NOMO-1 treated with DMSO at 0.1 percent for 48 hours (cell line): ENCODE measurements around the gene CHADL.
A peak's percentile ranks its signal among the peaks of the same experiment; 100 is the strongest.

Experiments used
- DNase-seq: peaks from one replicate; lab custom pipeline; 2025; ENCODE audit not compliant: unreplicated experiment; lab: John Stamatoyannopoulos, UW

Gene CHADL

DNA sequence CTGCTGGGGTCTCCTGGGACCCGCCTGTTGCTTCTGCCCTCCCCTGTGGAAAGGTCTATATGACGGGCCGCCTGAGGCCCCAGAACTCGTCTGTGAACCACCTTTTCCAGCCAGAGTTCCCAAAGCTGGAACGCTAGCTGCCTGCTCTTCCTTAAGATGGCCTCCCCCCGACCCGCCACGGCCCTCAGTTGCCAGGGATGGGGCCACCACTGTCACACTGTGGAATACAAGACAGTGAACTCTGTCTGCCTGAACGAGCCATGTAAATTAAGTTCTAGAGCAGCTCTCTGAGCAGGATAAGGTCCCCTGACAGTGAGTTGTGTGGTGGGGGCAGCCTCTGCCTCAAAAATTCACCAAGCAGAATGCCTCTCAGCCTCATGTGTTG, 10.3 kb downstream of the CHADL start:
- no peak for DNase-seq

DNA sequence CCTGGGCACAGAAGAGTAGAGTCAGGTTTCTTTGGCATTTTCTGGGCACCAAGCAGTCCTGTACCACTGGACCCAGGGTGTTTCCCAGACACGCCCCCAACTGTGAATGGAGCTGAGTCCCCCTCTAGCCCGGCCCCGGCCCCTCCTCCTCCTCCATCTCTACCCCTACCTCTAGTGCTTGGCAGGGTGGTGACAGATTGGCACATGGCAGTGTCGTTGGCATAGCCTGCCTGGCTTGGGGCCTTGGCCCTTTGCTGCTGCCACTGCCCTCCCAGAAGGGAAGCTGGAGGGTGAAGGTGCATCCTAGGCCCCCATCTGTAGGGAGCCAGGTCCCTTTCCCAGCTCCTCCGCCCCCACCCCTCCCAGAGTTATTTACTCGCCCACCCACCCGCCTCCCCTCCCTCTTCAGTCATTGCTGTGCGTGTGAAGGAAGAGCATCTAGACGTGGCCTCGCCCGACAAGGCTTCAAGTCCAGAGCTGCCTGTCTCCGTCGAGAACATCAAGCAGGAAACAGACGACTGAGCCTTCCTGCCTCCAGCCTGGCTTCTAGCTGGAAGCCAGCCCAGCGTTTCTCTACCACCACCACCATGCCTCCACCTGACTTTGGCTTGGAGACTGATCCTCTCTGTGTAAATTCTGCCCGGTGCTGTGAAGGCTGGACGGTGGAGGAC, 10.9 kb downstream of the CHADL start:
- DNase-seq: no peak

DNA sequence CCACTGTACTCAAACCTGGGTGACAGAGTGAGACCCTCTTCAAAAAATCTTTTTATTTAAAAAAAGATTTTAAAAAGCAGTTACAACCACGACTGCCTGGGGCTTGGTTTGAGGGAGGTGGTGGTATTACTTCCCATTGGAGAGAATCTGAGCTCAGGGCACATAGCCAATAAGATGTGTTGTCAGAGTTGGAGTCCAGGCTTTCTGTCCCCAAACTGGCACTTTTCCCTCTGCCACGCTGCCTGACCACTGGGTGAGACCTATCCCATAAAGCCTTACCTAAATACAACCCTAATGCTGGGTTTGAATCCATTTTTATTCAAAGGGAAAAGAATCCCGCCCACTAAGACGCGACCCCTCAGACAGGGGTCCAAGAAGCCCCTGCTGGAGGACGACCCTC, 11.5 kb downstream of the CHADL start:
- no peak for DNase-seq

DNA sequence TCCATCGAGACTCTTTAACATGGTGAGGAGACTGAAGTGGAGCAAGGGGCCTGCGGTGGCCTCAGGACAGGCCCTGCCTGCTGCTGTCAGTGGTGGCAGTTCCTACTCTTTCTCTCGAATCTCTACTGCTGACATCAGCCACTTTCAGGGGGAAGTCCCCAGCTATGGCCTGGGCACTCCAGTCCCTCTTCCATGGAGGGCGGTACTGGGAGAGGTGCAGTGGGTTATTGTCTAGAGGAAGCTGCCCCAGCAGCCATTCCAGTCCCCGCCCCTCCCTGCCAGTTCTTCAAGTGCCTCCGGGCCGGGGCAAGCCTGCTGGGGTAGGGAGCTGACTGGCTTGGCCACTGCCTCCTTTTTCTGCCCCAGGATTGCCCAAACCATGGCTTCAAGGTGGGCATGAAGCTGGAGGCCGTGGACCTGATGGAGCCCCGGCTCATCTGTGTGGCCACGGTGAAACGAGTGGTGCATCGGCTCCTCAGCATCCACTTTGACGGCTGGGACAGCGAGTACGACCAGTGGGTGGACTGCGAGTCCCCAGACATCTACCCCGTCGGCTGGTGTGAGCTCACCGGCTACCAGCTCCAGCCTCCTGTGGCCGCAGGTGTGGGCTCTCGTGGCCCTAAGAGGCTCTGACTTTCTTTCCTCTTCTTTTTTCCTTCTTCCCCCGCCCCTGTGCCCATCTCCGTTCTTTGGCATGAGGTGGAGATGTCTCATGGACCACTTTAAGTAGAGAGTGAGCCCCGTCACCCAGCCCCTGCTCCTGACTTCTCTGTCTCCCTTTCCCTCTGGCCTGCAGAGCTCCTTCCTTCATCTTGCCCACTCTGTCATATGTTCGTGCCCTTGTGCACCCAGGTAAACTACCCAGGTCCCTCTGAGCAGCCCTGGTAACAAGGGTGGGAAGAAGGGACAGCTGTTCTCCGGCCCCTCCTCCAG, 13.7 kb downstream of the CHADL start:
- DNase-seq: no peak

DNA sequence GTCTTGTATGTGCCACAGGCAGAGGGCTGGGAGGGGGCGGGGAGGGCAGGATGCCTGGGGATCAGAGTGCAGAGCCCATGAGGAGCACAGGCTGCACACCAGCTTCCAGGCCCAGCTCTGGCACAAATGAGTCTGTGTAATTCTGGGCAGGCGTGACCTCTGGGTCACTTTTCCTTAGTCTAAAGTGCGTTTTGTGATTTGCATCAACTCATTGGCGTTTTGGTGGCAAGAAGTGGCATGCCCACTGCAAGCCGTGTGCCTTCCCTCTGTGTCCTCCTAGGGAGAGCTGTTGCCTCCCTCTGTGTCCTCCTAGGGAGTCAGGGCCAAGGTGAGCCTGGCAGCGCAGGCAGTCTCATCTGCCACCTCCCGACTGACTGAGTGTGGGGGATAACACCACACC, 17.2 kb downstream of the CHADL start:
- no peak for DNase-seq

DNA sequence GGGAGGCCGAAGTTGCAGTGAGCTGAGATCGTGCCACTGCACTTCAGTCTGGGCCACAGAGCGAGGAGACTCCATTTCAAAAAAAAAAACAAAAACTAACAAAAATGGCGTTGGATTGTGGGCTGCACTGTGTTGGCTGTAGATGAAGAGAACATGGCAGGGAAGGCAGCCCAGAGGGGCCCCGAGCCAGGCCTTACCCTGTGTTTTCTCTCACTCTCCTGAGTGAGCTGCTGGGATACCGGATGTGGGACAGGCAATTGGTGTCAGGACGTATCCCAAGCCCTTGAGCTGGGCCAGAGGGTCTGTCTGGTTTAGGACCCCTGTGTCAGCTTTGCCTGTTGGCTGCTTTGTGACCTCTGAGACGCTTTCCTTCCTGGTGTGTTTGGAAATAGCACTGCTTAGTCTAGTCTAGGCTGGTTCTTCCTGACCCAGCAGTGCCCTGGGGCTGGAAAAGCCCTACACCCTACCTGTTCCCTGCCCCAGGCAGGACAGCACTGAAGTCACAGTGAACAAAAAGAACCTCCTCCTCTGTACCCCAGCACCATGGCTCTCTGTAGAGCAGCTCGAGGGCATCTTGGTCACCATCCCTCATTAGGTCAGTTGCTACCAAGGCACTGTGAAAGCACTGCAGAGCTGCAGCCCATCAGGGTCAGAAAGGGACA, 17.8 kb downstream of the CHADL start:
- DNase-seq: no peak

DNA sequence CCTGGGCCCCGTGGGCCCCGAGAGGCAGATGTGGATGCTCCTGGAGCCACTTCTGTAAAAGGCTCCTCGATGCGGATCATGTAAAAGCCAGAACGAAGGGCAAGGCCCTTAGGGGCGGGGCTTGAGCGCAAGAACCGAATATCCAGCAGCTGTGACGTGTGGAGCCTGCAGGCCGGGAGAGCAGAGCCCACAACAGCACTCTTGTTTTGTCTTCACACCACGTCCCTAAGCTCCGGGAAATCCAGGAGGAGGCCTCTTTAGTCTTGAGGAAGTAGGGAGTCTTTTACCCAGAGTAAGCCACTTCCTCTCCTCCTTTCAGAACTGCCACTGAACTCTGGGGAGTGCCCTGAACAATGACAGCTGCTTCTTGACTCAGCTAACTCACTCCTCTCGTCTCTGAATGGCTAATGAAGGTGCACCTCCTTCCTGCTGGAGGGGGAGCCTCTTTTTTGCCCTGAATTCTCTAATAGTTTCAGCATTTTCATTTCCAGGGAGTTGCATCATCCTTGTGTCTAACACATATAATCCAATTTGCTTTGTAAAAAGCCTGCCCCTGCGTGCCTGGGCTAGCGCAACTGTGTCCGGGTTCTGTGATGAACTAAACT, 23.1 kb downstream of the CHADL start:
- peak; percentile 95 for DNase-seq

DNA sequence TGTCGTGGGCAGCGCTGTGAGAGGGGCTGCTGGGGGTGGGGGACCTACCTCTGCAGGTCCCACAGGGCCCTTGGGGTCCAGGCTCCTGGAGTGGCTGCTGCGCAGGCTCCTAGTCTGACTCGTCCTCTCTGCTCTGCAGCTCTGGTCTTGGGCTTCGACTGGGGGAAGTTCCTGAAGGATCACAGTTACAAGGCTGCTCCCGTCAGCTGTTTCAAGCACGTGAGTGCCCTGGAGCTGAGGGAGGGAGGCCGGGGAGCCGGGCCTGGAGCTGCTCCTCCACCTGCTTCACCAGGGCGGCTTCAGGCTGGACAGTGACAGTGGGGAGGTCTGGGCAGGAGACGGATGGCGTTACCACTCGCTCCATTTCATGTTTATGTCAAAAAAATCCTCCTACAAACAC, 23.7 kb downstream of the CHADL start:
- no peak for DNase-seq

DNA sequence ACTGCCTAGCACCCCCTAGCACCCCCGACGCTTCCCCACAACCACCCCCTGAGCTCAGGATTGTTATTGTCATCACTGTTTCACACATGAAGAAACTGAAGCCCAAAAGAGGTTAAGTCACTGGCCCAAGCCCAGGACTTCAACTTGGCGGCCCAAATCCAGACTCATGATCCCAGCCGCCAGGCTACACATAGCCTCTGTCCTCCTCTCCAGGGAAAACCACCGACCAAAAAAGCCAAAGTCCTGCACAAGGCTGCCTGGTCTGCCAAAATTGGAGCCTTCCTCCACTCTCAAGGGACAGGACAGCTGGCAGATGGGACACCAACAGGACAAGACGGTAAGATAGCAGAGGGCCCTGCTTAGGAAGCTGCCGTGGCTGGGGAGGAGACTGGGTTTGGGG, 24.8 kb downstream of the CHADL start:
- no peak for DNase-seq

DNA sequence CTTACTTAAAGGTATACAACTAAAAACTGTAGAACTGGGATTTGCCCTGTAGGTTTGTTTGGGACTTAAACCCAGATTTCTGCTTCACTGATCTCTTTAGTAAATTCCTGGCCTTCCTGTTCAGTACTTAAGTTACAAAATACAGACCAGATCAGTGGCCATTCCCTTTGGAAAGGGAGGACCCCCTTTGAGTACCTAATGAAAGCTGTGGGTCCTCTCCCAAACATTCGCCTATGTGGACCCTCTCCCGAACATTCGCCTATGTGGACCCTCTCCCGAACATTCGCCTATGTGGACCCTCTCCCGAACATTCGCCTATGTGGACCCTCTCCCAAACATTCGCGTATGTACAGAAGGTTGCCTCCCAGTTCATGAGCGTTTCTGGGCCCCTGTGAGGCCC, 25.3 kb downstream of the CHADL start:
- no peak for DNase-seq

DNA sequence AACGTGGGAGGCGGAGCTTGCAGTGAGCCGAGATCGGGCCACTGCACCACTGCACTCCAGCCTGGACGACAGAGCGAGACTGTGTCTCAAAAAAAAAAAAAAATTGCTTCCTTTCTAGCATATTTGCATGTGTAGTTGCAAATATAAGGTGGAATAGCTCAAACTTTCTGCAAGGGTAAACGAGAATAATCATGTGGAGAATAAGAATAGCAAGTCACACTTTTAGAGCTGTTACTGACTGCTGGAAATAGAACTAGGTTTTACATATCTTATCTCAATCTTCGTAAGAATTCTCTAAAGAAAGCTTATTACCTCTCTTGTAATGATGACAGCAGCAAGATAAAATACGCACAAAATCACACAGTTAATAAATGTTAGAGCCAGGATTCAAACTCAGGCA, 34.0 kb downstream of the CHADL start:
- DNase-seq: no peak

DNA sequence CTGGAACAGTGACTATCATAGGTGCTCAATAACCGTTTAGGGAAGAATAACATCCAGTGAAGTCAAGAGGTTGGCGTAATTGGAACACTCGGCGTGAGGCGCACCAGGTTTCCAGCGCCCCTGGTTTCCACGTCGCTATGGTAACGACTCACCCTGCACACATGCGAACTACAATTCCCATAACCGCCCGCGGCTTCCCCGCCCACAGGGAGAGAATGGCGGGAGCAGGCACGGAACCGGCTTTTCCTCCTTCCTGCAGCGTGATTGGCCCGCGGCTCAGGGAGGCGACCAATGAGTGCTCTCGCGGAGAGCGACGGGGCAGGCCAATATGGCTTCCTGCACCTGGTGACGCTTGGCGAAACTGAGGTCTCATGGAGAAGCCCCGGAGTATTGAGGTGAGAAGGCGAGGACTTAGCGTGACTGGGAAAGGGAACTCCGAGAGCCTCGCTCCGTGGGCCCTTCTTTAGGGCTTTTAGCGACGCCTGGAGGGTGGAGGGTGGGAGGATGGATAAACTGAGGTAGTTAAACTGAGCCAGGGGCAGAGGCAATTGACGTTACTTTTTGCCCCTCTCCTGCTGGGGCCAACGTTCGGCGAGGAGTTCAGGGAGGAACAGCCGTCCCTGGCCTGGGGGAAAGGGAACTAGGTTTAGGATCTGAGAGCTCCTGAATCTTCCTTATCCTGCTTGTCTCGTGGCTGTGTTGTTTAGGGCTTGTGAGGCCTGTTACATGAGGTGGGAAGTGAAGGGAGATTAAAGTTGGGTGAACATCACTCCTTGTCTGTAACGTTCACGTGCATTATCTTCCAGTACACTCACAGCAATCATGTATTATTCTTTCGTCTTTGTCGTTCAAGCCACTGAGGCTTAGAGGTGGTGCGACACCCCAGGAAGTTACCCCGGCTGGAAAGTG, 35.5 kb downstream of the CHADL start, which contains the start of gene L3MBTL2:
Gene L3MBTL2, plus strand, starts transcription at position 321 of the 909 bp plus-strand sequence. Its CDS starts 51 bp downstream, at position 372.
- peak; percentile 92 for DNase-seq

DNA sequence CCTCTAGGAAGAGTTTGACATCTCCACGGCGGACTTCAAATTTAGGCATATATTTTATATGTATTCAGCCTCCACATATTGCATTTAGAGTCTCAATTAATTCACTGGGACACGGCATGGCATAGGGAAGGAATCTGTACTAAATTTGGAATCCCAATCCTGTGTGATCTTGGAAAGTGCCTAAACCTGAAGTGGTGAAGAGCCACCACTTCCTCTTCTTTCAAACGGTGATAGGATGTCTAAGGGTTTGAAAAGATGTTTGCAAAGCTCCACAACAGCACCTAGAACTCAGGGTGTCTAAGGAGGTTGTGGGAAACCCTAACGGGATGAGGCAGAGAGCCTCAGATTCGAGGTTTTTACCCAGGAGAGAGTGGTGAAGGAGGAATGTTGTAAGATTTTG, 36.7 kb downstream of the CHADL start:
- DNase-seq: no peak

DNA sequence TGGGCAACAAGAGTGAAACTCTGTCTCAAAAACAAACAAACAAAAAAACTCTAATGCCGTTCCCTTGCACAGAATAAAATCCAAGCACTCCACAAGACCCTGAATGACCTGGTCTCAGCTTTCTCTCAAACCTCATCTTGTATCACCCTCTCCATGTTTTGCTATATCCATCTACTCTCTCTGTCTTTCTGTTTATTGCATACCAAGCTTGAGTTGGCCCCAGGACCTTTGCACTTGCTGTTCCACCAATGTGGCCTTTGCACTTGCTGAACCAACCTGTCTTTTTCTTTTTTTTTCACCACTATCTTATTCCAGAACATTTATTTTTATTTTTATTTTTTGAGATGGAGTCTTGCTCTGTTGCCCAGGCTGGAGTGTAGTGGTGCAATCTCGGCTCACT, 37.6 kb downstream of the CHADL start:
- DNase-seq: no peak

DNA sequence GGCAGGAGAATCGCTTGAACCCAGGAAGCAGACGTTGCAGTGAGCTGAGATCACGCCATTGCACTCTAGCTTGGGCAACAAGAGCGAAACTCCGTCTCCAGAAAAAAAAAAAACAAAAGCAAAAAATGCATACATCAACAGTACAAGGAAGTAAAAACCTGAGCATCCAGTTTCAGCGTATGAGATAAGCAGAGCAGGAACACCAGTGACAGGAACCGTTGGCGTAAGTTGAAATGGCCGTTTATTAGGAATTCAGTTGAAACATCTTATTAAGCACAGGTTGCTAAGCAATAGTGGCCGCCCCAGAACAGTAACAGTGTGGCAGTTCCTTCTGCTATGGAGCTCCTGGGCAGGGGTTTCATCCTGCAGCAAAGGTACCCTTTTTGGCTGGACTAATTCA, 39.6 kb downstream of the CHADL start:
- DNase-seq: peak; percentile 44

DNA sequence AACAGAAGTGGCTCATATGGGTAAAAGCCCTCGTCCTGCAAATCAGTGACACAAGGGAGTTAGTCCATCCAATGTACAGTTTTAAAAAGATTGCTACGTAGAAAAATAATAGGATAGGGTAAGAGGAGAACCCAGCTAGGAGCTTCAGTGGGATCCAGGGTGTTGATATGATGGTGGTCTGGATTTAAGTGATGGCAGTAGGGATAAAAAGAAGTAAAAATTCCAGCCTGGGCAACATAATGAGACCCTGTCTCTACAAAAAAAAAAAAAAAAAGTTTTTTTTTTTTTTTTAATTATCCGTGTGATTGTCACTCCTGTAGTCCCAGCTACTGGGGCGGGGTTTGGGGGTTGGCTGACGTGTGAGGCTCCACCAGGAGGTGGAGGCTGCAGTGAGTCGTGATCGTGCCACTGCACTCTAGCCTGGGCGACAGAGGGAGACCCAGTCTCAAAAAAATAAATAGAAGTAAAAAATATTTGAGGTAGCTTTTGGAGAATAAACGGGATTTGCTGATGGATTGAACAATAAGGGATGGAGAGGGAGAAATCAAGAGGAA, 42.6 kb downstream of the CHADL start:
- peak; percentile 10 for DNase-seq

DNA sequence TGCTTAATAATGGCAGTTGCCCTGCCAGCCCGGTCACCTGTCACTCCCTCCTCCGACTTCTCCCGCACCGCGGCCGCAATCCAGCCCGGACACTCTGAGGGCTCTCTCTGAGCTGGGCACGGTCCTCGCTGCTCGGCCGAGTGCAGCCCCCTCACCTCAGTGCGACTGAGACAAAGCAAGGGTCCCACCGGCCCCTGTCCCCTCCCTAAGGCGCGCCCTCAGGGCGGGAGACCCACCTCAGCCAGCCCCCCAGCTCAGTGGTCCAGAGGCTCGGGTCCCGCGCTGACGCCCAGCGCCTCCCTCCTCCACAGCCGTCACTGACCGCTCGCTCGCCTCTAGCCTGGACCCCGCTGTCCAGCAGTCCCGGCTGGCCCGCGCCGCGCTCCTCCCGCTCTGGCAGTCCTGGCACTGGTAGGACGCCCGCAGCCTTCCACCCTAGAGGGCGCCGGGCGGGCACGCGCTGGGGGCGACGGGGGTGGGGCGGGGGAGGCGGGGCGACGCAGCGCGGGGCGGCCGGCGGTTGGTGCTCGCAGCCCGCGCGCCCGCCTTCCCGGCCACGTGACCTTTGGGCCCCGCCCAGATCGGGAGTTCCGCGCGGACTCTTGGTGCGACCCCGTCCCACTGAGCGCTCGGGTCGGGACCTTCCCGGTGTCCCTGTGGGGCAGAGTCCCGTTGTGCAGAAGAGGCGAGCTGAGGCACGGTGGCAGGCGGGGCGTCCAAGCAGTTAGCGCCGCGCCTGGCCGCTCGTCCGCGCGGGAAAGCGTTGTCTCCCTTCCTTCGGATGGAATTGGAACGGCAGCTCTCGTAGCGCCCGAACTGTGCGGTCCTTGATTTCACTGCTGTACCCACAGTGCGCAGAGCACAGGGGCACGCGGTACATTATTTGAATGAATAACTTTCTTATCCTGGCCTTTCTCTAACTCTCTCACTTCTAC, 43.4 kb downstream of the CHADL start:
- DNase-seq: peak; percentile 76

DNA sequence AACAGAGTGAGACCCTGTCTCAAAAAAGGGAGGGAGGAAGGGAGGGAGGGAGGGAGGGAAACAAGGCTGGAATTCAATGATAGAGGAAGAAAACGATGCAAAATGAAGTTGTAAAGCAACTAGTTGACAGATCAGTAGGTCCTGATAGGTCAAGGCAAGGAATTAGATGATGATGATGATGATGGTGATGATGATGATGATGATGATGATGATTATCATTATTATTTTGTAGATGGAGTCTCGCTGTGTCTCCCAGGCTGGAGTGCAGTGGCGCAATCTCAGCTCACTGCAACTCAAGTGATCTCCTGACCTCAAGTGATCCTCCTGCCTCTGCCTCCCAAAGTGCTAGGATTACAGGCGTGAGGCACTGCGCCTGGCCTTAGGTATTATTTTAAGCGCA, 46.9 kb downstream of the CHADL start:
- no peak for DNase-seq

DNA sequence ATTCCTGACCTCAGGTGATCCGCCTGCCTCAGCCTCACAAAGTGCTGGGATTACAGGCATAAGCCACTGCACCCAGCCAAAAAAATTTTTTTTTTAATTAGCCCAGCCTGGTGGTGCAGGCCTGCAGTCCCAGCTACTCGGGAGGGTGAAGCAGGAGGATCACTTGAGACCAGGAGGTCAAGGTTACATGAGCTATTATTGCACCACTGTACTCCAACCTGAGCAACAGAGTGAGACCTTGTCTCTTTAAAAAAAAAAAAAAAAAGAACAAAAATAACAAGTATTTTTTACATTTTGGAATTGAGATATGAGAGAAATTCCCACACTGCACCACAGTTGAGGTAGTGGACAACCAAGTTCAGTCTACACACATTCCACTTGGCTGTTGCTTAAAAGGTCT, 49.3 kb downstream of the CHADL start:
- DNase-seq: no peak
